SU-DHL-6 (cell line): ENCODE measurements around the gene PPP1R3C.

ENCODE experiments used
- H2AFZ ChIP-seq: fragments of 200-600 bp; sonication (generic); 2 replicates; pipeline ENCODE4 v1.6.1; 2014; ENCODE audit warnings: low read depth, mild to moderate bottlenecking, moderate library complexity, mixed read lengths, antibody characterized with exemption, low read length; ENCODE audit not compliant: severe bottlenecking
- H3F3A ChIP-seq: fragments of 200-600 bp; shearing (Covaris generic); 2 replicates; pipeline ENCODE4 v1.6.0; 2016; ENCODE audit warnings: antibody characterized with exemption, mild to moderate bottlenecking; ENCODE audit not compliant: insufficient read depth
- H3K27ac ChIP-seq: fragments of 200-600 bp; sonication (generic); 2 replicates; pipeline ENCODE4 v1.5.1; 2016; ENCODE audit warnings: low read depth, mild to moderate bottlenecking, low read length, moderate library complexity, mixed read lengths
- H3K27me3 ChIP-seq: fragments of 200-600 bp; sonication (generic), shearing (Covaris generic); 2 replicates; pipeline ENCODE4 v1.6.0; 2014; ENCODE audit warnings: mild to moderate bottlenecking, low read length
- H3K36me3 ChIP-seq: fragments of 200-600 bp; sonication (generic); 2 replicates; pipeline ENCODE4 v1.6.1; 2014; ENCODE audit warnings: mild to moderate bottlenecking, low read length, mixed read lengths
- H3K4me2 ChIP-seq: fragments of 300-600, 200-600 bp; shearing (Covaris generic), sonication (generic); 2 replicates; pipeline ENCODE4 v1.6.0; 2014; ENCODE audit warnings: low read length, low read depth, mild to moderate bottlenecking; ENCODE audit not compliant: poor library complexity, severe bottlenecking
- H3K4me3 ChIP-seq: fragments of 200-600 bp; sonication (generic); 2 replicates; pipeline ENCODE4 v1.5.1; 2014; ENCODE audit warnings: antibody characterized with exemption, low read length, mild to moderate bottlenecking, mixed read lengths; ENCODE audit not compliant: insufficient read depth, poor library complexity, severe bottlenecking
- H3K79me2 ChIP-seq: fragments of 200-600 bp; sonication (generic); 2 replicates; pipeline ENCODE4 v1.6.1; 2014; ENCODE audit warnings: mild to moderate bottlenecking, low read length, moderate library complexity; ENCODE audit not compliant: insufficient read depth
- H3K9ac ChIP-seq: fragments of 200-600 bp; sonication (generic); 2 replicates; pipeline ENCODE4 v1.7.0; 2014; ENCODE audit warnings: mild to moderate bottlenecking, low read length
- H3K9me2 ChIP-seq: fragments of 200-600 bp; sonication (generic); replicated peaks from 2 replicates; pipeline ENCODE4 v1.6.1; 2014; ENCODE audit warnings: low read length; ENCODE audit not compliant: insufficient read depth
- H3K9me3 ChIP-seq: fragments of 200-600 bp; sonication (generic); 2 replicates; pipeline ENCODE4 v1.6.1; 2014; ENCODE audit warnings: low read length, mixed read lengths; ENCODE audit not compliant: insufficient read depth
- H4K20me1 ChIP-seq: fragments of 200-600 bp; sonication (generic); 2 replicates; pipeline ENCODE4 v1.6.1; 2014; ENCODE audit warnings: low read depth, mild to moderate bottlenecking, antibody characterized with exemption, low read length, moderate library complexity, mixed read lengths
- CTCF ChIP-seq: fragments of 200-600 bp; sonication (generic); IDR thresholded peaks from one replicate; pipeline ENCODE4 v1.5.1; 2017; ENCODE audit warnings: antibody characterized with exemption, mild to moderate bottlenecking, low read length, moderate library complexity; ENCODE audit not compliant: insufficient read depth, poor library complexity, severe bottlenecking
- EZH2phosphoT487 ChIP-seq: fragments of 200-600 bp; sonication (generic), shearing (Covaris generic); conservative IDR thresholded peaks from 2 replicates; pipeline ENCODE4 v1.6.1; 2018; ENCODE audit warnings: mild to moderate bottlenecking, antibody characterized with exemption, low read length, moderate library complexity, mixed read lengths

PPP1R3C gene

GRCh38 chr10:91591797-91592174 lies 41.1 kb downstream of the PPP1R3C start:
- H3K27me3 ChIP-seq = 0 out of 2 replicates have a peak, but pooled peaks cover 2% of the 10 kb centered on the region
- H2AFZ ChIP-seq = no peak overlapping the region
- H3K79me2 ChIP-seq = no peaks in the 10 kb centered on the region
- no peaks in the 10 kb centered on the region for H3F3A ChIP-seq
- no peaks in the 10 kb centered on the region for H3K9me2 ChIP-seq
- H3K36me3 ChIP-seq = no peaks in the 10 kb centered on the region
- no peak overlapping the region for H3K9ac ChIP-seq
- no peaks in the 10 kb centered on the region for H4K20me1 ChIP-seq
- H3K27ac ChIP-seq = no peak overlapping the region
- H3K9me3 ChIP-seq = no peaks in the 10 kb centered on the region
- H3K4me2 ChIP-seq = no peak overlapping the region
- no peak for TF ChIP-seq EZH2phosphoT487
- no peak for TF ChIP-seq CTCF
- no peak overlapping the region for H3K4me3 ChIP-seq

GRCh38 chr10:91590904-91591796 lies 41.7 kb downstream of the PPP1R3C start:
- Histone ChIP-seq H3K4me3 (no peak overlapping the region), H3F3A (no peaks in the 10 kb centered on the region), H3K9ac (no peak overlapping the region), H3K27me3 (0 out of 2 replicates have a peak, but pooled peaks cover 2% of the 10 kb centered on the region), H3K9me3 (no peaks in the 10 kb centered on the region), H3K27ac (no peak overlapping the region), H3K79me2 (no peaks in the 10 kb centered on the region), H4K20me1 (no peaks in the 10 kb centered on the region), H3K4me2 (no peak overlapping the region), H3K36me3 (no peaks in the 10 kb centered on the region), H2AFZ (no peak overlapping the region), H3K9me2 (no peaks in the 10 kb centered on the region)
- no peak for TF ChIP-seq EZH2phosphoT487
- no peak for TF ChIP-seq CTCF

- no peaks in the 10 kb centered on the region for H3K79me2 ChIP-seq
- no peak overlapping the region for H3K4me3 ChIP-seq
- H2AFZ ChIP-seq = no peak overlapping the region
- H3K9me2 ChIP-seq = no peaks in the 10 kb centered on the region
- H4K20me1 ChIP-seq = no peaks in the 10 kb centered on the region
- H3K27me3 ChIP-seq = no peaks in the 10 kb centered on the region
- no peak overlapping the region for H3K27ac ChIP-seq
- H3F3A ChIP-seq = no peaks in the 10 kb centered on the region
- no peaks in the 10 kb centered on the region for H3K9me3 ChIP-seq
- H3K36me3 ChIP-seq = no peaks in the 10 kb centered on the region
- no peak overlapping the region for H3K4me2 ChIP-seq
- TF ChIP-seq EZH2phosphoT487 (no peak), CTCF (no peak)
- no peak overlapping the region for H3K9ac ChIP-seq
These were observed 42.5 kb downstream of the PPP1R3C start for GRCh38 chr10:91590142-91590903.
